SIG-M5 treated with dmso at 0.1 percent for 504 hours (cell line): ENCODE data around the gene DOK7.
"Not testable (repeated sequence)": the region's sequence is repeated elsewhere in the genome, so short reads cannot be mapped to it uniquely, and the experiment has no call there.

ENCODE experiments used
- DNase-seq: peaks from one replicate; lab custom pipeline; 2025; ENCODE audit not compliant: unreplicated experiment; lab: John Stamatoyannopoulos, UW

Gene DOK7

GRCh38 chr4:3530663-3531254 is 67.7 kb downstream of the DOK7 start:
- no peak for DNase-seq

DNA sequence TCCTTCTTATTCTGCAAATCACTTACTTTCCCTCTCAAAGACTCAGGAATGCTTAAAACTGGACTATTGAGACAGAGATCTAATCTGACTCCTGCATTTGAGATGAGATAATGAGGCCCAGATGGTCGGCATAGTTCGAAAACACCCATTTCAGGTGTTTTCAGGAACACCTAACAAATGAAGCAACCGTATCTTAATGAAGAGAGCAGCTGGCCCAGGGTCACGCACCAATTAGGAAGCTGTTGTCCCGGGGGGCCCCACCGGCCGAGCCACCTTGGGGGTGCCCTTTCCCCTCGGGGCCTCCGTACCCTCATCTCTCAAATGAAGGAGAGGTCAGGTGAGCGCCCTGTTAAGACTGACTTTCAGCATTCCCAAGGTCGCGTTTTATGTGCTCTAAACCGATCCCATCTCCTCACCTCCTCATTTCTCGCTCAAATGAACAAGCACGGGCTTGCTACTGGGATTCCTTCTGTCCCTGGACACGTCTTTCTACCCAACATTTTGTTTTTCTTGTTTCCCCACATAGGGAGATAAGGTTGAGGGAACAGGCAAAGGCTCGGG is 68.3 kb downstream of the DOK7 start:
- DNase-seq, result no peak

GRCh38 chr4:3531879-3532750 is 69.0 kb downstream of the DOK7 start, which contains the start of gene LRPAP1:
TSS of gene LRPAP1 (minus strand) at chr4:3532422. CDS start at chr4:3532412, 10 bp downstream.
- DNase-seq, result peak; percentile 73

- no peak for DNase-seq
Observed at GRCh38 chr4:3532751-3533422, 69.8 kb downstream of the DOK7 start.

DNA sequence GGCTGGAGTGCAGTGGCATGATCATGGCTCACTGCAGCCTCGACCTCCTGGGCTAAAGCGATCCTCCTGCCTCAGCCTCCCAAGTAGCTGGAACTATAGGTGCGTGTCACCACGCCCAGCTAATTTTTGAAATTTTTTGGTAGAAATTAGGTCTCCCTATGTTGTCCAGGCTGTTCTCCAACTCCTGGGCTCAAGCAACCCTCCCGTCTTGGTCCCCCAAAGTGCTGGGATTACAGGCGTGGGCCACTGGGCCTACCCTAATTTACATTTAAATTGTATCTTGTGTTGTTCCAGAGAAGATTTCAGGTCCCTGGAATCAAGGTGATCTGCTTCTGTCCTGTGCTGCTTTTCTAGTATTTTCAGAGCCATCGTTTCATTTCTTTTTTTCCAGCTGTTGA is 70.3 kb downstream of the DOK7 start:
- DNase-seq, result no peak

- not testable (repeated sequence) for DNase-seq
Observed at GRCh38 chr4:3535812-3536211, 72.7 kb downstream of the DOK7 start.

DNA sequence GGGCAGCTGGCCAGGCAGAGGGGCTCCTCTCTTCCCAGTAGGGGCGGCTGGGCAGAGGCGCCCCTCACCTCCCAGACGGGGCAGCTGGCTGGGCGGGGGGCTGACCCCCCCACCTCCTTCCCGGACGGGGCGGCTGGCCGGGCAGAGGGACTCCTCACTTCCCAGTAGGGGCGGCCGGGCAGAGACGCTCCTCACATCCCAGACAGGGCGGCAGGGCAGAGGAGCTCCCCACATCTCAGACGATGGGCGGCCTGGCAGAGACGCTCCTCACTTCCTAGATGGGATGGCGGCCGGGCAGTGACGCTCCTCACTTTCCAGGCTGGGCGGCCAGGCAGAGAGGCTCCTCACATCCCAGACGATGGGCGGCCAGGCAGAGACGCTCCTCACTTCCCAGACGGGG is 75.8 kb downstream of the DOK7 start:
- DNase-seq, result not testable (repeated sequence)

GRCh38 chr4:3543415-3543814 is 80.3 kb downstream of the DOK7 start:
- not testable (repeated sequence) for DNase-seq
